OCI-LY3 (cell line): ENCODE data around the gene DYRK2.

Experiments
- H2AFZ ChIP-seq: fragments of 200-600, 300-600 bp; shearing (Covaris generic); 2 replicates; pipeline ENCODE4 v1.6.0; 2014; ENCODE audit warnings: antibody characterized with exemption, low read depth, low read length
- H3K27ac ChIP-seq: fragments of 200-600, 300-600 bp; sonication (generic); 2 replicates; pipeline ENCODE4 v1.5.1; 2014; ENCODE audit warnings: mild to moderate bottlenecking, low read length, moderate library complexity, mixed read lengths
- H3K27me3 ChIP-seq: fragments of 200-600, 300-600 bp; sonication (generic); 2 replicates; pipeline ENCODE4 v1.6.1; 2014; ENCODE audit warnings: low read depth, low read length, mixed read lengths
- H3K36me3 ChIP-seq: fragments of 200-600, 300-600 bp; sonication (generic); replicated peaks from 2 replicates; pipeline ENCODE3; 2014; ENCODE audit warnings: low read depth, low read length, mixed read lengths
- H3K4me1 ChIP-seq: fragments of 300-600, 200-600 bp; sonication (generic); 2 replicates; pipeline ENCODE4 v1.6.1; 2014; ENCODE audit warnings: low read length, mixed read lengths
- H3K4me2 ChIP-seq: fragments of 200-600, 300-600 bp; sonication (generic); 2 replicates; pipeline ENCODE4 v1.6.1; 2014; ENCODE audit warnings: low read length, mixed read lengths
- H3K4me3 ChIP-seq: fragments of 300-600, 200-600 bp; sonication (generic); 2 replicates; pipeline ENCODE4 v1.5.1; 2014; ENCODE audit warnings: antibody characterized with exemption, mild to moderate bottlenecking, low read length, moderate library complexity
- H3K79me2 ChIP-seq: fragments of 300-600, 200-600 bp; shearing (Covaris generic); 2 replicates; pipeline ENCODE4 v1.6.1; 2014; ENCODE audit warnings: mild to moderate bottlenecking, low read length, mixed read lengths
- H3K9ac ChIP-seq: fragments of 300-600, 200-600 bp; shearing (Covaris generic); 2 replicates; pipeline ENCODE4 v1.6.0; 2014; ENCODE audit warnings: mild to moderate bottlenecking, low read length, moderate library complexity
- H3K9me3 ChIP-seq: fragments of 200-600, 300-600 bp; shearing (Covaris generic); 2 replicates; pipeline ENCODE4 v1.6.1; 2014; ENCODE audit warnings: low read length, mixed read lengths; ENCODE audit not compliant: insufficient read depth
- H4K20me1 ChIP-seq: fragments of 200-600, 300-600 bp; sonication (generic); 2 replicates; pipeline ENCODE4 v1.6.1; 2016; ENCODE audit warnings: low read length, mixed read lengths; ENCODE audit not compliant: insufficient read depth
- CTCF ChIP-seq: fragments of 200-600, 300-600 bp; sonication (generic); IDR thresholded peaks from 2 replicates; pipeline ENCODE4 v1.5.1; 2014; ENCODE audit warnings: antibody characterized with exemption, low read length, low read depth
- EZH2phosphoT487 ChIP-seq: fragments of 200-600 bp; shearing (Covaris generic); IDR thresholded peaks from 2 replicates; pipeline ENCODE4 v1.6.1; 2018; ENCODE audit warnings: antibody characterized with exemption, mixed run types, low read depth

Gene DYRK2

GRCh38 chr12:67677166-67677565, 28.6 kb downstream of the DYRK2 start:
- no peaks in the 10 kb centered on the region for H3K9me3 ChIP-seq
- no peak overlapping the region for H3K4me2 ChIP-seq
- no peak overlapping the region for H3K4me3 ChIP-seq
- H4K20me1 ChIP-seq, result no peaks in the 10 kb centered on the region
- H3K9ac ChIP-seq, result no peak overlapping the region
- H3K79me2 ChIP-seq, result no peaks in the 10 kb centered on the region
- peaks cover 4% of the 10 kb centered on the region for H3K36me3 ChIP-seq
- H3K4me1 ChIP-seq, result no peaks in the 10 kb centered on the region
- TF ChIP-seq CTCF (no peak), EZH2phosphoT487 (no peak)
- no peak overlapping the region for H3K27ac ChIP-seq
- H3K27me3 ChIP-seq, result no peaks in the 10 kb centered on the region
- no peak overlapping the region for H2AFZ ChIP-seq

GRCh38 chr12:67681105-67681778, 32.7 kb downstream of the DYRK2 start:
- H3K79me2 ChIP-seq, result no peaks in the 10 kb centered on the region
- no peaks in the 10 kb centered on the region for H3K27me3 ChIP-seq
- H2AFZ ChIP-seq, result no peak overlapping the region
- H3K27ac ChIP-seq, result no peak overlapping the region
- TF ChIP-seq CTCF (no peak), EZH2phosphoT487 (no peak)
- no peaks in the 10 kb centered on the region for H3K36me3 ChIP-seq
- no peaks in the 10 kb centered on the region for H3K4me1 ChIP-seq
- no peaks in the 10 kb centered on the region for H3K9me3 ChIP-seq
- H3K4me2 ChIP-seq, result no peak overlapping the region
- no peak overlapping the region for H3K4me3 ChIP-seq
- no peaks in the 10 kb centered on the region for H4K20me1 ChIP-seq
- H3K9ac ChIP-seq, result no peak overlapping the region

GRCh38 chr12:67681941-67682620, 33.5 kb downstream of the DYRK2 start:
- Histone ChIP-seq H3K36me3 (no peaks in the 10 kb centered on the region), H3K79me2 (no peaks in the 10 kb centered on the region), H4K20me1 (no peaks in the 10 kb centered on the region), H3K9me3 (no peaks in the 10 kb centered on the region), H3K4me3 (no peak overlapping the region), H3K27me3 (no peaks in the 10 kb centered on the region), H3K4me2 (no peak overlapping the region), H2AFZ (no peak overlapping the region), H3K4me1 (no peaks in the 10 kb centered on the region), H3K27ac (no peak overlapping the region), H3K9ac (no peak overlapping the region)
- TF ChIP-seq CTCF (no peak), EZH2phosphoT487 (no peak)

GRCh38 chr12:67689385-67689784, 40.8 kb downstream of the DYRK2 start:
- TF ChIP-seq EZH2phosphoT487 (no peak), CTCF (no peak)
- peaks cover 9% of the 10 kb centered on the region for H3K4me1 ChIP-seq
- no peak overlapping the region for H3K4me2 ChIP-seq
- H4K20me1 ChIP-seq, result no peaks in the 10 kb centered on the region
- no peak overlapping the region for H2AFZ ChIP-seq
- no peak overlapping the region for H3K4me3 ChIP-seq
- peaks cover 7% of the 10 kb centered on the region; the same call in 1 of the 2 replicates for H3K27me3 ChIP-seq
- no peak overlapping the region for H3K27ac ChIP-seq
- no peaks in the 10 kb centered on the region for H3K36me3 ChIP-seq
- H3K9me3 ChIP-seq, result no peaks in the 10 kb centered on the region
- H3K79me2 ChIP-seq, result no peaks in the 10 kb centered on the region
- no peak overlapping the region for H3K9ac ChIP-seq
